GM18520 (cell line): ENCODE measurements around the gene STRBP.

Experiments
- ATAC-seq: cut with Tn5 transposase; IDR thresholded peaks from one replicate; pipeline ENCODE4 v1.9.1; 2021; ENCODE audit not compliant: unreplicated experiment

Gene STRBP

GRCh38 chr9:123072407-123072995 is 195.9 kb downstream of the STRBP start:
- no peak for ATAC-seq
